Bronchial epithelial cell (primary cell): ENCODE measurements around the gene GPC5. TPM values are rescaled to one million over a fixed set of nuclear protein-coding genes. Genes with fewer than 3 reads are reported as not detected.

Source experiments
- DNase-seq: peaks from one replicate; pipeline ENCODE4 v3.0.0-alpha.2; 2010; ENCODE audit warnings: low read depth
- FAIRE-seq: peaks from 2 replicates; lab custom pipeline; 2011; peaks lifted over from hg19 to GRCh38; lab: Jason Lieb, UNC
- H3K27me3 ChIP-seq: 2 replicates; pipeline ENCODE4 v1.5.1; 2011; ENCODE audit warnings: low read length; ENCODE audit not compliant: control insufficient read depth, insufficient read depth
- H3K36me3 ChIP-seq: 2 replicates; pipeline ENCODE4 v1.5.1; 2011; ENCODE audit warnings: low read length; ENCODE audit not compliant: control insufficient read depth, insufficient read depth
- H3K4me3 ChIP-seq: 2 replicates; pipeline ENCODE4 v1.5.1; 2011; ENCODE audit warnings: mild to moderate bottlenecking, low read depth, low read length, control low read depth
- total RNA-seq: library from RNA; depleted of rRNA; stranded (reverse); fragments of >200 nt; gene quantifications from 2 replicates; pipeline ENCODE4 v1.2.1, GENCODE V29; 2014
- TF ChIP-seq, protein P1 (sequence below): IDR thresholded peaks from 2 replicates; pipeline ENCODE4 v1.5.1; 2011; ENCODE audit warnings: mild to moderate bottlenecking, moderate library complexity, low read length, control low read depth, inconsistent platforms; ENCODE audit not compliant: insufficient read depth, severe bottlenecking

The GPC5 gene
- total RNA-seq, 1 donor from 2014 or later = 1.8 TPM

DNA sequence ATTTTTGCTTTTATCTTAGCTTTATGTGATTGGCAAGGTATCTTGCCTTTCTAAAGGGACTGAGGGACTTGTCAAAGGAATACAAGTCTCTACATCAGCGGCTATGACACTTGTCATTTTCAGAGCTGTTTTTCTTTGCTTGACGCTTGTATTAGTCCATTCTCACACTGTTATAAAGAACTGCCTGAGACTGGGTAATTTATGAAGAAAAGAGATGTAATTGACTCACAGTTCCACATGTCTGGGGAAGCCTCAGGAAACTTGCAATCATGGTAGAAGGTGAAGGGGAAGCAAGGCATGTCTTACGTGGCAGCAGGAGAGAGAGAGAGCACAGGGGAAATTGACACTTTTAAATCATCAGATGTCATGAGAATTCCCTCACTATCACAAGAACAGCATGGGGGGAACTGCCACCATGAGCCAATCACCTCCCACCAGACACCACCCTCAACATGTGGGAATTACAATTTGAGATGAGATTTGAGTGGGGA, 128.2 kb downstream of the GPC5 start:
- Histone ChIP-seq H3K27me3 (no peaks in the 10 kb centered on the region), H3K4me3 (no peak overlapping the region), H3K36me3 (no peaks in the 10 kb centered on the region)
- DNase-seq (no peak), FAIRE-seq (no peak)
- TF ChIP-seq, protein P1, sequence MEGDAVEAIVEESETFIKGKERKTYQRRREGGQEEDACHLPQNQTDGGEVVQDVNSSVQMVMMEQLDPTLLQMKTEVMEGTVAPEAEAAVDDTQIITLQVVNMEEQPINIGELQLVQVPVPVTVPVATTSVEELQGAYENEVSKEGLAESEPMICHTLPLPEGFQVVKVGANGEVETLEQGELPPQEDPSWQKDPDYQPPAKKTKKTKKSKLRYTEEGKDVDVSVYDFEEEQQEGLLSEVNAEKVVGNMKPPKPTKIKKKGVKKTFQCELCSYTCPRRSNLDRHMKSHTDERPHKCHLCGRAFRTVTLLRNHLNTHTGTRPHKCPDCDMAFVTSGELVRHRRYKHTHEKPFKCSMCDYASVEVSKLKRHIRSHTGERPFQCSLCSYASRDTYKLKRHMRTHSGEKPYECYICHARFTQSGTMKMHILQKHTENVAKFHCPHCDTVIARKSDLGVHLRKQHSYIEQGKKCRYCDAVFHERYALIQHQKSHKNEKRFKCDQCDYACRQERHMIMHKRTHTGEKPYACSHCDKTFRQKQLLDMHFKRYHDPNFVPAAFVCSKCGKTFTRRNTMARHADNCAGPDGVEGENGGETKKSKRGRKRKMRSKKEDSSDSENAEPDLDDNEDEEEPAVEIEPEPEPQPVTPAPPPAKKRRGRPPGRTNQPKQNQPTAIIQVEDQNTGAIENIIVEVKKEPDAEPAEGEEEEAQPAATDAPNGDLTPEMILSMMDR = no peak

DNA sequence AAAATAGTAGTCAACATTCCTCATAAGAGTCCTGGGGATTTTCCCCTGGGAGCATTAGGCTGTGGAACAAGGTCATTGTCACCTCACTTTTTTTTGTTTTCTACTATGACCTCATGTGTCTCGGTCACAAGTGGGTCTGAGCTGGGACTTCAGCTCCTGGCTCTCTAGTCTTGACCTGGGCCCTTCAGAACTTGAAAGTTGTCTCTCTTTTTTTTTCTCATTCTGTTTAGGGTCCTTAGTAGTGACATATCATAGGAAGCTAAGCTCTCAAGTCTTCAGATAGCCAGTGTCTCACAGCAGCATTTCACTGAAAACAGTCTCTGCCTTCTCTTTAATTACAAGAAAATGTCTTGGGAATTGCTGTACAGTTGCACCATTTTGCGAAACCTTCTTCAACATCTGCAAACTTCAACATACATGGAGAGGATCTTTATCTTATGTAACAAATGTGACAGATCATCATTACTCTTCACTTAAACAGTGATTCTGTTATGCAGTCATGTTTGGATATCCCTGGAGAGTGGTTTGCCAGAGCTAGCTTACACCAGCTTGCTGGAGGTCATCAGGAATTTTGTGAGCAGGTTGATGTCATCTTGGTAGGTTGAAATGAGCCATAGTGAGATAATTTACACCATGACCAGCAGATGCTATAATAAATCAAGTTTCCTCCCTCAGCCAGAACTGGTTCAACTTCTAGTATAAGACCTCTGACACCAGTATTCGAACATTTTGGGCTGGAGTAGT, 131.5 kb downstream of the GPC5 start:
- Histone ChIP-seq H3K4me3 (no peak overlapping the region), H3K36me3 (no peaks in the 10 kb centered on the region), H3K27me3 (no peaks in the 10 kb centered on the region)
- DNase-seq = no peak
- TF ChIP-seq, protein P1 = no peak
- FAIRE-seq = no peak

DNA sequence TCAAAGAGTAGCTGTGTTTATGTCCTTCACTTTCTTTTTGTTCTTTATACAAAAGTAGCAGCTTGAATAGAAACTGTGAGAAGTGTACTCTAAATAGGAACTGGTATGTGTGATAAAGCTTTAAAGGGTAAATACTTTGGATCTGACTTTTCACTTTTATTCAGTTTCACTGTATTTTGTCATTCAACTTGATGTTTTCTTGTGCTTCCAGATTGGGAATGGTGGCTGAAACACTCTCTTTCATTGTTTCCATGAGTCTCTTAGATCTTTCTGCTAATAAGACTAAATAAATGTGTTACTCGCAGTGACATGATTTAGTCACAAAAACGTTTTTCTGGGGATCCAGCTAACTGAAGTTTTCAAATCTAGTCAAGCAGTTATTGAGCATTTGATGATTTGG, 133.2 kb downstream of the GPC5 start:
- H3K27me3 ChIP-seq = no peaks in the 10 kb centered on the region
- no peaks in the 10 kb centered on the region for H3K36me3 ChIP-seq
- TF ChIP-seq, protein P1 = no peak
- FAIRE-seq (no peak), DNase-seq (no peak)
- no peak overlapping the region for H3K4me3 ChIP-seq

DNA sequence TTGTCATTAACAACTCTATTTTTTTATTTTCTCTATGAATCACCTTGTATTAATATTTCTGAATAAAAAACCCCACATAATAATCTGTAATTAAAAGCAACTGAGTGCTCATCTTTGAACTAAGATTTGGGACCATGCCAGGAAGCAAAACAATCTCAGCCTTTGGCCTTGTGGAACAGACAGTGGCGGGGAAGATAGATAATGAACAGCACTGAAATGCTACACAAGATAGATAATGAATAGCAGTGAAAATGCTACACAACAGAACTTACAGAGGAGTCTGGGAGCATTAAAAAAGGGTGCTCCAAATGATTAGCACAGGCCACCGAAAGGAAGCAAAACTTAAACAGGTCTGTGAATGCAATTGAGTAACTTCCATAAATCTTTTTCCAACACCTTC, 134.9 kb downstream of the GPC5 start:
- Histone ChIP-seq H3K27me3 (no peaks in the 10 kb centered on the region), H3K4me3 (no peak overlapping the region), H3K36me3 (no peaks in the 10 kb centered on the region)
- TF ChIP-seq, protein P1 = no peak
- no peak for DNase-seq
- no peak for FAIRE-seq

DNA sequence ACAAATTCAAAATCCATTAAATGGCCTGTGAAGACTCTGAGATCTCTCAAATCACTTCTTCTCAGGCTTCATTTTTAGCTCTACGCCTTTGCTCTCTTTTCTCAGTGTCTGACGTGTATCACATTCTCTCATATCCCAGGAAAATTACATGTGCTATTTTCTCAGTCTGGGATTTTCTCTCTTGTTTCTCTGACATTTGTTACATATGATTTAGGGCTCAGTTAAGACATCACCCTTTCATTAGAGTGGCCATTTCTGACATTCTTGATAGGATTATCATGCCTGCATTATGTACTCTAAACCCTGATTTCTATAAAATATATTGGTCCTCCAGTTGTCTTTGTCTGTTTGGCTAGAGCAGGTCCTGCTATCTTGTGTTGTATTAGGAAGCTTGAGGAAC, 136.6 kb downstream of the GPC5 start:
- no peaks in the 10 kb centered on the region for H3K36me3 ChIP-seq
- TF ChIP-seq, protein P1 = no peak
- H3K27me3 ChIP-seq = no peaks in the 10 kb centered on the region
- DNase-seq (no peak), FAIRE-seq (no peak)
- H3K4me3 ChIP-seq = no peak overlapping the region
